DOHH2 (cell line): ENCODE data around the gene SBF1.

Experiments
- CTCF ChIP-seq: fragments of 200-600 bp; sonication (generic); IDR thresholded peaks from one replicate; pipeline ENCODE4 v1.5.1; 2014; ENCODE audit warnings: antibody characterized with exemption, mild to moderate bottlenecking, low read depth, low read length; ENCODE audit not compliant: poor library complexity, severe bottlenecking
- EZH2phosphoT487 ChIP-seq: fragments of 200-600 bp; sonication (generic); IDR thresholded peaks from 2 replicates; pipeline ENCODE4 v1.6.1; 2017; ENCODE audit warnings: borderline replicate concordance, mild to moderate bottlenecking, antibody characterized with exemption, low read length, moderate library complexity, mixed read lengths

- TF ChIP-seq CTCF (no peak), EZH2phosphoT487 (no peak)
These were observed 29.6 kb downstream of the SBF1 start for GRCh38 chr22:50445071-50445879.
